ENCODE data around the gene KHSRP.

The KHSRP gene

DNA sequence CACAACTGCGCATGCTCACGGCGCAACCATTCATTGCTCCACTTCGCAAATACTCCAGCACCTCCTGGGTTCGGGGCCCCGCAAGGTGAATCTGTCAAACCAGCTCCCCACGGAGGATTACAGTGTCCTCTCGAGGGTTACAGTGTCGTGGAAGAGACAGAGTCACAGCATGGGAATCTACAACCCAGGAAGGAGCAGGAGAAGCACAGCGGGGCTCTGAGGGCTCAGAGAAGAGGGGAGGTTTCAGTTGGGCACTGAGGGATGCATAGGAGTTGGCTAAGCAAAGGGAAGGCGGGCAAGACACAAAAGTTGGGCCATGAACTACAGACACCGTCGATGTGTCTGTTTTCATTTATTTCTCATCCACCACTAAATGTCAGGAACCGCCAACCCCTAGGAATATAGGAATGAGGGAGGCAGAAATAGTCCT is 30.6 kb downstream of the KHSRP start:
- in situ Hi-C loops (cut with MboI; ENCODE audit: low sequenced_read_pairs), result no loop called here

DNA sequence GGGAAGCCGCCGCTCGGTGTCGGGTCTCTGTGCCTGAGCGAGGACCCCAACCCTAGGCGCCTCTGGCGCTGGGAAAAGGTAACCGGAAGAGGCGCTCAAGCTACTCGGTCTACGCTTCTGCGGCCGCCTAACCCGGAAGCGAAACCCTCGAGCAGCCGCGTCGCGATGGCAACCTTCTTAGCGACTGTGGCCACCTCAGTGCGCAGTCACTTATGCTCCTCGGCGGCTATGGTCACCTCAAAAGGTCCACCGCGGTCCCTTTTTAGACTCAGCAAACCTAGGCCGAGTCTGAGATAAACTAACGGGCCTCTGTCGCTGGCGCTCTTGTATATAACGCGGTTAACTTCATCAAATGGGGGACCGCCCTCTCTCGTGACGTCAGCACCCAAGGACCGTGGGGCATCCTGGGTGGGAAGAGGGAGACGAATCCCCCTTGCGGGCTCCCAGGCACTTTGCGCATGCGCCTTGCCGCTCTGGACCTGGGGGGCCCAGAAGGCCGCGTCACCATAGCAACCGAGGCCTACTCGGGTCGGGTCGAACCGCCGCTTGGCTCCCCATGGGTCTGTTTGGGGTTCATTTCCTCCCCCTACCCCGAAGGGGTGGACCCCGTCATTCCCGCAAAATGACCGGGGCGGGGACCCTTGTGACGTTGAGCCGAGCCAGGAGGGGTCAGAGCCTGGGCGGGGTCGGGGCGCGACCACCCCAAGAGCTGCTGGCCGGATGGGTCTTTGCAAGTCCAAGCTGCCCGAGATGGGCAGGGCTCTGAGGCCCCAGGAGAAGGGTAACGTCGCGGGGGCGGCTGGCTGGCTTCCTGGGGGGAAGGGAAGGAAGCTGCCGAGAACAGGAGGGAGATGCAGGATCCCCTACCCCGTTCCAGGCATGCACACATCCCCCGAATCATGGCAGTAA is 31.3 kb downstream of the KHSRP start, which contains the start of gene GTF2F1:
GTF2F1 (minus strand) TSS at position 91 of the 909 bp plus-strand sequence. CDS start 169 bp downstream, outside the sequence.
- in situ Hi-C loops (cut with MboI; ENCODE audit: low sequenced_read_pairs), result no loop called here

GRCh38 chr19:6392221-6393073 is 32.2 kb downstream of the KHSRP start:
- in situ Hi-C loops (cut with MboI; ENCODE audit: low sequenced_read_pairs), result no loop called here

GRCh38 chr19:6387372-6387771 is 37.2 kb downstream of the KHSRP start:
- in situ Hi-C loops (cut with MboI; ENCODE audit: low sequenced_read_pairs), result no loop called here

DNA sequence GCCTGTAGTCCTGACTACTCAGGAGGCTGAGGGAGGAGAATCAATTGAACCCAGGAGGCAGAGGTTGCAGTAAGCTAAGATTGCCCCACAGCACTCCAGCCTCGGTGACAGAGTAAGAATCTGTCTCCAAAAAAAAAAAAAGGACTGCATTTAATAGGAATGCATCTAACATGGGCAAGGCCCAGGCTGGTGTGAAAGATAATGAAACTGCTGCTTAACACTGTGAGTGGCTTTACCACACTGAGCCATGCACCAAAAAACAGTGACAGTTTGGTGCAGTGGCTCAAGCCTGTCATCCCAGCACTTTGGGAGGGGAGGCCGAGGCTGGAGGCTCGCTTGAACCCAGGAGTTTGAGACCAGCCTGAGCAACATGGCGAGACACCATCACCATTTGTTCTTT is 40.2 kb downstream of the KHSRP start:
- in situ Hi-C loops (cut with MboI; ENCODE audit: low sequenced_read_pairs), result no loop called here

- in situ Hi-C loops (cut with MboI; ENCODE audit: low sequenced_read_pairs), result no loop called here
Observed at GRCh38 chr19:6383188-6383587, 41.4 kb downstream of the KHSRP start.

GRCh38 chr19:6381030-6381750 is 43.4 kb downstream of the KHSRP start:
- in situ Hi-C loops (cut with MboI; ENCODE audit: low sequenced_read_pairs), result no loop called here

DNA sequence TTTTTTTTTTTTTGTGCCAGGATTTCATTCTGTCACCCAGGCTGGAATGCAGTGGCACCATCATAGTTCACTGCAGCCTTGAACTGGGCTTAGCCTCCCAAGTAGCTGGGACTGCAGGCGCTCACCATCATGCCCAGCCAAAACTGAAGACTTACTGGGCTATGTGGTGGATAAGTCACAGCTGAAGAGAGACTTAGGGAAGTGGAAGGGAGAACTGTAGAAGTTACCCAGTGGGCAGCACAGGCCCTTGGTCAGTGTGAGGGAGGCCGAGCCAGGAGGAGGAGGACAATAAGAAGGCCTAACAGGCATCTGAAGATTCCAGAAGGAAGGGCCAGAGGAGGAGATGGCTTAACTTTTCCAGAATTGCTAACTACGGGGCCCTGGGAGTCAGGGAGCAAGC is 44.9 kb downstream of the KHSRP start:
- in situ Hi-C loops (cut with MboI; ENCODE audit: low sequenced_read_pairs), result no loop called here

DNA sequence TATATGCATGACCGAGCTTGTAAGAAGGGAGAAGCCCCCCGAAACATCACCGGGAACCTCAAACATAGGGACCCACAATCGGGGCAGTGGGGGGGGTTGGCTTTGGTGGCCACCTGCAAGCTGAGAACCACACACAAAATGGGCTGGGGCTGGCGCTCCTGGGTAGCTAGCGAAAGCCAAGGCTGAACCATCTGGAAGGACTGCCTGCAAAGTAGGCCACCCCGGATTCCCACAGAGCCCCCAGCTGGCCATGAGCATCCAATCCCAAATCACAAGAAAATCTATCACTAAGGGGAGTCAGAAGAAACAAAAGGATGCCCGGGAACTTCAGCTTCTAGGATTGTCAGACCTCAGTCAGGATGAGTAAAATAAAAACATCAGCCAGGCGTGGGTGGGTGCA is 46.1 kb downstream of the KHSRP start:
- in situ Hi-C loops (cut with MboI; ENCODE audit: low sequenced_read_pairs), result no loop called here

DNA sequence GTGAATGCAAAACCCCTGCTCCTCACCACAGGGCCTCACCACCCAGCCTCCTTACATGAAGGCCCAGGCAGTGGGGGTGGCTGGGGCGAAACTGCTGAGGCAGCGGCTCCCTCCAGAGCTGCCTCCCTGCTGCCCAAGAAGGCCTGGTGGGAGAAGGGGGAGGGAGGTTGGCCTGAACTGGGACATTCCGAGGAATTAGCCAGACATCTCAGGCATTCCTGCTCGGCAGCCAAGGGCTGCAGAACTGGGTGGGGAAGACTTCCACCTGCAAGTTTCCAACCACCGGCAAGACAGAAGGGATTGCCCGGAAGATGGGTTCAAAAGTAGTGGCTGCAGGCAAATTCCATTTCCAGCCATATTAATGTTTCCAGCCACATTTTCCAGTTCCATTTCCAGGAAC is 46.6 kb downstream of the KHSRP start:
- in situ Hi-C loops (cut with MboI; ENCODE audit: low sequenced_read_pairs), result no loop called here

GRCh38 chr19:6376512-6377190 is 48.0 kb downstream of the KHSRP start:
- in situ Hi-C loops (cut with MboI; ENCODE audit: low sequenced_read_pairs), result no loop called here

GRCh38 chr19:6375411-6376010 is 49.1 kb downstream of the KHSRP start, which contains the start of gene PSPN:
Gene PSPN, minus strand, starts transcription at chr19:6375933. Its CDS starts 84 bp downstream, at chr19:6375849.
- in situ Hi-C loops (cut with MboI; ENCODE audit: low sequenced_read_pairs), result no loop called here

DNA sequence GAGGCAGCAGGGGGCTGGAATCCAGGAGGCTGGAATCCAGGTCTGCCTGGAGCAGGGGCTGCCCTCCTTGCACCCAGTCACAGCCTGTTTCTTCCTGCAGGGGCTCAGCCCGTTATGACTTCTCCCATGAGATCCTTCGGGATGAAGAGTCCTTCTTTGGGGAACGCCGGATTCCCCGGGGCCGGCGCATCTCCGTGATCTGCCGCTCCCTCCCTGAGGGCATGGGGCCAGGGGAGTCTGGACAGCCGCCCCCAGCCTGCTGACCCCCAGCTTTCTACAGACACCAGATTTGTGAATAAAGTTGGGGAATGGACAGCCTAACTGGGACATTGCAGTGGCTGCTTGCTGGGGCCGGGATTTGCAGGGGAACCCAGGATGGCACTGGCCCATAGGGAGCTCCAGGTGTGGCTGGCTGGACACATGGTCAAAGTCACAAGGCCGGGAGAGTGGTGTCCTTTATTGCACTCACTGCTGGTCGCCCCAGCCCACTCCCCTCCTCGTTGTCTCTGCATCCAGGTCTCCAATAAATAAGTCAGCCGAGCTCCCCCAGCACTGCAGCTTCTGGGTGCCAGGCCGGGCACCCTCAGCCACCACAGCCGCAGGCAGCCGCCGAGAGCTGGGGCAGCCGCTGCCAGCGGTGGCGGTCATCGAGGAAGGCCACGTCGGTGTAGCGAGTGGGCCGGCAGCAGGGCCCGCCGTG is 49.8 kb downstream of the KHSRP start:
- in situ Hi-C loops (cut with MboI; ENCODE audit: low sequenced_read_pairs), result no loop called here

GRCh38 chr19:6374161-6374709 is 50.4 kb downstream of the KHSRP start:
- in situ Hi-C loops (cut with MboI; ENCODE audit: low sequenced_read_pairs), result no loop called here

- in situ Hi-C loops (cut with MboI; ENCODE audit: low sequenced_read_pairs), result no loop called here
Observed at GRCh38 chr19:6373813-6374108, 50.9 kb downstream of the KHSRP start.

- in situ Hi-C loops (cut with MboI; ENCODE audit: low sequenced_read_pairs), result no loop called here
Observed at GRCh38 chr19:6373096-6373812, 51.4 kb downstream of the KHSRP start.

GRCh38 chr19:6372594-6373095 is 52.0 kb downstream of the KHSRP start, which contains the start of gene ALKBH7:
Gene ALKBH7, plus strand, starts transcription at chr19:6372794. Its CDS starts 27 bp downstream, at chr19:6372821.
- in situ Hi-C loops (cut with MboI; ENCODE audit: low sequenced_read_pairs), result no loop called here

DNA sequence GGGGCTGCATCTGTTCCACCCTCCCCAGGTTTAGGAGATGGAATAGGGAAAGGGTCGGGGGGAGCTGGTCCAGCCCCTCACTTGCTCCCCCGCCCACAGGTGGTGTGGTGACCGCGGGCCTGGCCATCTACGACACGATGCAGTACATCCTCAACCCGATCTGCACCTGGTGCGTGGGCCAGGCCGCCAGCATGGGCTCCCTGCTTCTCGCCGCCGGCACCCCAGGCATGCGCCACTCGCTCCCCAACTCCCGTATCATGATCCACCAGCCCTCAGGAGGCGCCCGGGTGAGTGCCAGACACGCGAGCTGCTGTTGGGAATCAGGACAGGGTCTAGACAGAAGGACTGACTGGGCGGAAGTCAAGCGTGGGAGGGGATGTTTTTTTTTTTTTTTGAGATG is 60.3 kb downstream of the KHSRP start:
- in situ Hi-C loops (cut with MboI; ENCODE audit: low sequenced_read_pairs), result no loop called here
